ENCODE data around the gene WNT5A. TPM values are rescaled to one million over a fixed set of nuclear protein-coding genes. Genes with fewer than 3 reads are reported as not detected.

WNT5A gene
- total RNA-seq, 1 experiment from 2014 or later: 9.5 TPM

- no peak for TF ChIP-seq CTCF (IDR thresholded peaks at IDR 0.05; ENCODE audit: unreplicated experiment)
- peaks cover 12% of the 10 kb centered on the region for H3K4me1 Mint-ChIP-seq (ENCODE audit: insufficient read depth, unreplicated experiment)
- H3K27ac Mint-ChIP-seq (ENCODE audit: low read depth, unreplicated experiment): no peak overlapping the region
- ChIA-PET CTCF (no interaction called here), POLR2A (no interaction called here)
- H3K27me3 Mint-ChIP-seq (ENCODE audit: insufficient read depth, unreplicated experiment): no peaks in the 10 kb centered on the region
- intact Hi-C loops (cut with micrococcal nuclease): no loop called here
- H3K9me3 Mint-ChIP-seq (ENCODE audit: unreplicated experiment): no peaks in the 10 kb centered on the region
- no peak for DNase-seq (ENCODE audit: unreplicated experiment)
- H3K4me3 Mint-ChIP-seq (ENCODE audit: unreplicated experiment): no peak overlapping the region
- no TSS peak for BruUV-seq (replicated peaks)
- H3K36me3 Mint-ChIP-seq (ENCODE audit: insufficient read depth, unreplicated experiment): no peaks in the 10 kb centered on the region
These were observed 43.8 kb downstream of the WNT5A start for GRCh38 chr3:55443346-55443745.

- Mint-ChIP-seq H3K4me1 (ENCODE audit: insufficient read depth, unreplicated experiment) (peaks cover 12% of the 10 kb centered on the region), H3K9me3 (ENCODE audit: unreplicated experiment) (no peaks in the 10 kb centered on the region), H3K27me3 (ENCODE audit: insufficient read depth, unreplicated experiment) (no peaks in the 10 kb centered on the region), H3K27ac (ENCODE audit: low read depth, unreplicated experiment) (no peak overlapping the region), H3K4me3 (ENCODE audit: unreplicated experiment) (no peak overlapping the region), H3K36me3 (ENCODE audit: insufficient read depth, unreplicated experiment) (no peaks in the 10 kb centered on the region)
- no TSS peak for BruUV-seq (replicated peaks)
- ChIA-PET POLR2A (no interaction called here), CTCF (interaction anchor here (0.5 kb wide), 1 partner anchor 503 kb away, joined by 3 read pairs; no protein-coding TSS in a partner anchor)
- TF ChIP-seq CTCF (IDR thresholded peaks at IDR 0.05; ENCODE audit: unreplicated experiment): no peak
- no peak for DNase-seq (ENCODE audit: unreplicated experiment)
- intact Hi-C loops (cut with micrococcal nuclease): no loop called here
These were observed 44.2 kb downstream of the WNT5A start for GRCh38 chr3:55442861-55443260.

GRCh38 chr3:55441499-55441898, 45.6 kb downstream of the WNT5A start:
- peaks cover 5% of the 10 kb centered on the region for H3K4me1 Mint-ChIP-seq (ENCODE audit: insufficient read depth, unreplicated experiment)
- H3K36me3 Mint-ChIP-seq (ENCODE audit: insufficient read depth, unreplicated experiment): no peaks in the 10 kb centered on the region
- no peak overlapping the region for H3K27ac Mint-ChIP-seq (ENCODE audit: low read depth, unreplicated experiment)
- H3K4me3 Mint-ChIP-seq (ENCODE audit: unreplicated experiment): no peak overlapping the region
- H3K27me3 Mint-ChIP-seq (ENCODE audit: insufficient read depth, unreplicated experiment): no peaks in the 10 kb centered on the region
- TF ChIP-seq CTCF (IDR thresholded peaks at IDR 0.05; ENCODE audit: unreplicated experiment): no peak
- no peak for DNase-seq (ENCODE audit: unreplicated experiment)
- ChIA-PET CTCF (no interaction called here), POLR2A (no interaction called here)
- no peaks in the 10 kb centered on the region for H3K9me3 Mint-ChIP-seq (ENCODE audit: unreplicated experiment)
- intact Hi-C loops (cut with micrococcal nuclease): no loop called here
- no TSS peak for BruUV-seq (replicated peaks)

- H3K36me3 Mint-ChIP-seq (ENCODE audit: insufficient read depth, unreplicated experiment): no peaks in the 10 kb centered on the region
- no TSS peak for BruUV-seq (replicated peaks)
- H3K27ac Mint-ChIP-seq (ENCODE audit: low read depth, unreplicated experiment): no peak overlapping the region
- H3K27me3 Mint-ChIP-seq (ENCODE audit: insufficient read depth, unreplicated experiment): no peaks in the 10 kb centered on the region
- DNase-seq (ENCODE audit: unreplicated experiment): no peak
- no peak for TF ChIP-seq CTCF (IDR thresholded peaks at IDR 0.05; ENCODE audit: unreplicated experiment)
- intact Hi-C loops (cut with micrococcal nuclease): no loop called here
- H3K9me3 Mint-ChIP-seq (ENCODE audit: unreplicated experiment): no peaks in the 10 kb centered on the region
- H3K4me3 Mint-ChIP-seq (ENCODE audit: unreplicated experiment): no peak overlapping the region
- POLR2A ChIA-PET: no interaction called here
- H3K4me1 Mint-ChIP-seq (ENCODE audit: insufficient read depth, unreplicated experiment): peaks cover 5% of the 10 kb centered on the region
- CTCF ChIA-PET: no interaction called here
These were observed 46.9 kb downstream of the WNT5A start for GRCh38 chr3:55440104-55440708.
